HepG2 (cell line): ENCODE data around the gene GCNT3. TPM values are rescaled to one million over a fixed set of nuclear protein-coding genes. Genes with fewer than 3 reads are reported as not detected.

ENCODE experiments used
- HES4 ChIP-seq: sonication (generic); formaldehyde crosslinking; IDR thresholded peaks from 2 replicates; pipeline ENCODE4 v1.9.0; 2021; ENCODE audit warnings: mild to moderate bottlenecking, missing genetic modification reagents, borderline replicate concordance
- JUND ChIP-seq: sonication (generic); formaldehyde crosslinking; IDR thresholded peaks from 2 replicates; pipeline ENCODE4 v1.8.0; 2022; ENCODE audit warnings: mild to moderate bottlenecking, missing genetic modification reagents
- TBX2 ChIP-seq: sonication (generic); formaldehyde crosslinking; IDR thresholded peaks from 2 replicates; pipeline ENCODE4 v1.5.0; 2020; ENCODE audit warnings: missing genetic modification reagents, mild to moderate bottlenecking, borderline replicate concordance
- TCF12 ChIP-seq, 2 experiments: fragments of 450-650 bp in 1 of 2; sonication (generic) in 1 of 2; formaldehyde crosslinking in 1 of 2; IDR thresholded peaks; 2 replicates each; pipeline versions ENCODE4 v1.6.1 to v1.8.0; 2017 to 2022; ENCODE audit warnings: antibody characterized with exemption in 1 of 2, mild to moderate bottlenecking in 1 of 2, missing genetic modification reagents in 1 of 2, moderate library complexity in 1 of 2
- TEAD2 ChIP-seq: sonication (generic); formaldehyde crosslinking; IDR thresholded peaks from 2 replicates; pipeline ENCODE4 v1.9.0; 2021; ENCODE audit warnings: missing genetic modification reagents
- ZBTB3 ChIP-seq: sonication (generic); formaldehyde crosslinking; IDR thresholded peaks from 2 replicates; pipeline ENCODE4 v1.4.0; 2020; ENCODE audit warnings: low read depth, mild to moderate bottlenecking, moderate library complexity, missing genetic modification reagents, borderline replicate concordance
- ZFP1 ChIP-seq: IDR thresholded peaks from 2 replicates; pipeline ENCODE4 v1.6.1; 2016
- ZNF292 ChIP-seq: sonication (generic); formaldehyde crosslinking; IDR thresholded peaks from 2 replicates; pipeline ENCODE4 v1.8.1; 2022; ENCODE audit warnings: mild to moderate bottlenecking, low read depth, missing genetic modification reagents, borderline replicate concordance
- ZNF577 ChIP-seq: sonication (generic); formaldehyde crosslinking; IDR thresholded peaks from 2 replicates; pipeline ENCODE4 v1.4.0; 2020; ENCODE audit warnings: mild to moderate bottlenecking, low read depth, missing genetic modification reagents, borderline replicate concordance
- polyA plus RNA-seq, 8 experiments: library from polyadenylated mRNA; depleted of rRNA in 3 of 8; stranded (reverse) in 7 of 8; unstranded in 1 of 8; fragments of >200 nt; fragmentation: Illumina TruSeq in 4 of 8; extraction: Trizol in 4 of 8; gene quantifications; 2 replicates each; pipeline versions ENCODE4 v1.2.1 to v1.2.3, GENCODE V29; 2011 to 2016; ENCODE audit warnings: low read depth in 4 of 8, missing spikeins in 1 of 8, mixed read lengths in 1 of 8; ENCODE audit not compliant: insufficient read depth in 1 of 8
- total RNA-seq, 5 experiments: library from RNA; depleted of rRNA; stranded (reverse); fragments of >200 nt; fragmentation: Illumina TruSeq; extraction: Trizol; gene quantifications; 2 replicates each; pipeline ENCODE4 v1.2.3, GENCODE V29; 2016; ENCODE audit warnings: low read depth in 1 of 5
- TF ChIP-seq, protein P1 (sequence below): IDR thresholded peaks from 2 replicates; pipeline ENCODE4 v1.6.1; 2016; ENCODE audit warnings: missing compliant biosample characterization, missing genetic modification reagents, borderline replicate concordance
- TF ChIP-seq, protein P2 (sequence below): sonication (generic); formaldehyde crosslinking; IDR thresholded peaks from 2 replicates; pipeline ENCODE4 v1.4.0; 2020; ENCODE audit warnings: missing genetic modification reagents, borderline replicate concordance
- TF ChIP-seq, protein P3 (sequence below): IDR thresholded peaks from 2 replicates; pipeline ENCODE4 v1.6.1; 2016; ENCODE audit warnings: low read depth
- TF ChIP-seq, protein P4 (sequence below): sonication (generic); formaldehyde crosslinking; IDR thresholded peaks from 2 replicates; pipeline ENCODE4 v1.4.0; 2020; ENCODE audit warnings: missing genetic modification reagents

The GCNT3 gene
- total and polyA plus RNA-seq, 2 of the 13 experiments (the other 11 are each of a cell fraction or from before 2014, with no cell fraction given) = 6.8 to 9.8 TPM

DNA sequence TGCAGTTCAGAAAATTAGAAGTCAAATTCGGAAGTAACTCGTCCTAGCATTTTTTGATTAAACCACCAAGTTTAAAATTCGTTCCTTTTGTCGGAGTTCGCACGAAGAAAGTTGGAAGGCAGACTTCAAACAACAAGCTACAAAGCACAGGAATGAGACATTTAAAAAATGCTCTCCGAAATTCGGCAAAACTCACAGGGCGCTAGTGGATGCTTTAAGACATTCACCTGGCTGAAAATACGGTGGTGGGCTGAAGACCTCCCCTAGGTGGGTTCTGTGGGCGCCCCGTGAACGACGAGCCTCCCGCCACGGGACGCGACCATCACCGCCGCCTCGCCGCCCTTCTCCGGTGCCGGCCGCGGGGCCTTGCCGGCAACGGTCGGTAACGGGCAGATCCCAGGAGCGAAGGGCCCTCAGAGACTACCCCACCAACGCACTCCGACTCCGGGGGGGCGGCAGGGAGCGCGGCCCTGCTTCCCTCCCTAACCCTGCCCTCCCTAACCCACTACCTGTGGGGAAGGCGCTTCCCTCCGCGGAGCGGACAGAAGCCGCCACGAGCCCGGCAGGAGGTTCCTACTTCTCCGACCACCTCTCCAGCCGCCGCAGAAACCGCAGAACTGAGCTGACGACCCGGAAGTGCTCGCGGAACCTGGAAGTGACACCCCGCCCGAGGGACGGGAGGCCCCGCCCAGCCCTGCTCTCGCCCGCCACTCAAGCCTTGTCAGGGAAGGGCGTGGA, 45.5 kb downstream of the GCNT3 start, which contains the start of gene GTF2A2 (continued):
- TF ChIP-seq TCF12 (IDR thresholded peaks at IDR 0.05) (no peak), TCF12 (CRISPR knock-in tag; IDR thresholded peaks at IDR 0.05) (0 out of 2 replicates have a peak, but pooled peaks have one; percentile 18), TEAD2 (CRISPR knock-in tag) (no peak), HES4 (peak; percentile 62; the same call in 1 of the 2 replicates), JUND (CRISPR knock-in tag) (no peak), ZNF292 (CRISPR knock-in tag) (0 out of 2 replicates have a peak, but pooled peaks have one; percentile 52), ZNF577 (no peak), ZFP1 (CRISPR knock-in tag) (peak; percentile 58; the same call in 1 of the 2 replicates), ZBTB3 (CRISPR knock-in tag) (0 out of 2 replicates have a peak, but pooled peaks have one; percentile 55), TBX2 (peak; percentile 88)
- TF ChIP-seq, protein P1, sequence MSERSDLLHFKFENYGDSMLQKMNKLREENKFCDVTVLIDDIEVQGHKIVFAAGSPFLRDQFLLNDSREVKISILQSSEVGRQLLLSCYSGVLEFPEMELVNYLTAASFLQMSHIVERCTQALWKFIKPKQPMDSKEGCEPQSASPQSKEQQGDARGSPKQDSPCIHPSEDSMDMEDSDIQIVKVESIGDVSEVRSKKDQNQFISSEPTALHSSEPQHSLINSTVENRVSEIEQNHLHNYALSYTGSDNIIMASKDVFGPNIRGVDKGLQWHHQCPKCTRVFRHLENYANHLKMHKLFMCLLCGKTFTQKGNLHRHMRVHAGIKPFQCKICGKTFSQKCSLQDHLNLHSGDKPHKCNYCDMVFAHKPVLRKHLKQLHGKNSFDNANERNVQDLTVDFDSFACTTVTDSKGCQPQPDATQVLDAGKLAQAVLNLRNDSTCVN (CRISPR knock-in tag) = 0 out of 2 replicates have a peak, but pooled peaks have one; percentile 66
- TF ChIP-seq, protein P2, sequence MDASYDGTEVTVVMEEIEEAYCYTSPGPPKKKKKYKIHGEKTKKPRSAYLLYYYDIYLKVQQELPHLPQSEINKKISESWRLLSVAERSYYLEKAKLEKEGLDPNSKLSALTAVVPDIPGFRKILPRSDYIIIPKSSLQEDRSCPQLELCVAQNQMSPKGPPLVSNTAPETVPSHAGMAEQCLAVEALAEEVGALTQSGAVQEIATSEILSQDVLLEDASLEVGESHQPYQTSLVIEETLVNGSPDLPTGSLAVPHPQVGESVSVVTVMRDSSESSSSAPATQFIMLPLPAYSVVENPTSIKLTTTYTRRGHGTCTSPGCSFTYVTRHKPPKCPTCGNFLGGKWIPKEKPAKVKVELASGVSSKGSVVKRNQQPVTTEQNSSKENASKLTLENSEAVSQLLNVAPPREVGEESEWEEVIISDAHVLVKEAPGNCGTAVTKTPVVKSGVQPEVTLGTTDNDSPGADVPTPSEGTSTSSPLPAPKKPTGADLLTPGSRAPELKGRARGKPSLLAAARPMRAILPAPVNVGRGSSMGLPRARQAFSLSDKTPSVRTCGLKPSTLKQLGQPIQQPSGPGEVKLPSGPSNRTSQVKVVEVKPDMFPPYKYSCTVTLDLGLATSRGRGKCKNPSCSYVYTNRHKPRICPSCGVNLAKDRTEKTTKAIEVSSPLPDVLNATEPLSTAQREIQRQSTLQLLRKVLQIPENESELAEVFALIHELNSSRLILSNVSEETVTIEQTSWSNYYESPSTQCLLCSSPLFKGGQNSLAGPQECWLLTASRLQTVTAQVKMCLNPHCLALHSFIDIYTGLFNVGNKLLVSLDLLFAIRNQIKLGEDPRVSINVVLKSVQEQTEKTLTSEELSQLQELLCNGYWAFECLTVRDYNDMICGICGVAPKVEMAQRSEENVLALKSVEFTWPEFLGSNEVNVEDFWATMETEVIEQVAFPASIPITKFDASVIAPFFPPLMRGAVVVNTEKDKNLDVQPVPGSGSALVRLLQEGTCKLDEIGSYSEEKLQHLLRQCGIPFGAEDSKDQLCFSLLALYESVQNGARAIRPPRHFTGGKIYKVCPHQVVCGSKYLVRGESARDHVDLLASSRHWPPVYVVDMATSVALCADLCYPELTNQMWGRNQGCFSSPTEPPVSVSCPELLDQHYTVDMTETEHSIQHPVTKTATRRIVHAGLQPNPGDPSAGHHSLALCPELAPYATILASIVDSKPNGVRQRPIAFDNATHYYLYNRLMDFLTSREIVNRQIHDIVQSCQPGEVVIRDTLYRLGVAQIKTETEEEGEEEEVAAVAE = peak; percentile 42; the same call in 1 of the 2 replicates
- TF ChIP-seq, protein P3, sequence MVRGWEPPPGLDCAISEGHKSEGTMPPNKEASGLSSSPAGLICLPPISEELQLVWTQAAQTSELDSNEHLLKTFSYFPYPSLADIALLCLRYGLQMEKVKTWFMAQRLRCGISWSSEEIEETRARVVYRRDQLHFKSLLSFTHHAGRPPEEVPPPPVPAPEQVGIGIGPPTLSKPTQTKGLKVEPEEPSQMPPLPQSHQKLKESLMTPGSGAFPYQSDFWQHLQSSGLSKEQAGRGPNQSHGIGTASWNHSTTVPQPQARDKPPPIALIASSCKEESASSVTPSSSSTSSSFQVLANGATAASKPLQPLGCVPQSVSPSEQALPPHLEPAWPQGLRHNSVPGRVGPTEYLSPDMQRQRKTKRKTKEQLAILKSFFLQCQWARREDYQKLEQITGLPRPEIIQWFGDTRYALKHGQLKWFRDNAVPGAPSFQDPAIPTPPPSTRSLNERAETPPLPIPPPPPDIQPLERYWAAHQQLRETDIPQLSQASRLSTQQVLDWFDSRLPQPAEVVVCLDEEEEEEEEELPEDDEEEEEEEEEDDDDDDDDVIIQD = no peak
- TF ChIP-seq, protein P4, sequence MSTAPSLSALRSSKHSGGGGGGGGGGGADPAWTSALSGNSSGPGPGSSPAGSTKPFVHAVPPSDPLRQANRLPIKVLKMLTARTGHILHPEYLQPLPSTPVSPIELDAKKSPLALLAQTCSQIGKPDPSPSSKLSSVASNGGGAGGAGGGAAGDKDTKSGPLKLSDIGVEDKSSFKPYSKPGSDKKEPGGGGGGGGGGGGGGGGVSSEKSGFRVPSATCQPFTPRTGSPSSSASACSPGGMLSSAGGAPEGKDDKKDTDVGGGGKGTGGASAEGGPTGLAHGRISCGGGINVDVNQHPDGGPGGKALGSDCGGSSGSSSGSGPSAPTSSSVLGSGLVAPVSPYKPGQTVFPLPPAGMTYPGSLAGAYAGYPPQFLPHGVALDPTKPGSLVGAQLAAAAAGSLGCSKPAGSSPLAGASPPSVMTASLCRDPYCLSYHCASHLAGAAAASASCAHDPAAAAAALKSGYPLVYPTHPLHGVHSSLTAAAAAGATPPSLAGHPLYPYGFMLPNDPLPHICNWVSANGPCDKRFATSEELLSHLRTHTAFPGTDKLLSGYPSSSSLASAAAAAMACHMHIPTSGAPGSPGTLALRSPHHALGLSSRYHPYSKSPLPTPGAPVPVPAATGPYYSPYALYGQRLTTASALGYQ (CRISPR knock-in tag) = peak; percentile 48; the same call in 1 of the 2 replicates
